K562 (cell line): ENCODE measurements around the gene C1orf167. TPM values are rescaled to one million over a fixed set of nuclear protein-coding genes. Genes with fewer than 3 reads are reported as not detected.
A peak's percentile ranks its signal among the peaks of the same experiment; 100 is the strongest.

ENCODE experiments used
- FIP1L1 ChIP-seq: fragments of 200-400 bp; formaldehyde crosslinking; IDR thresholded peaks from 2 replicates; pipeline ENCODE4 v1.6.1; 2018; ENCODE audit warnings: mild to moderate bottlenecking, low read depth, low read length; ENCODE audit not compliant: poor library complexity, severe bottlenecking
- JUN ChIP-seq, 2 experiments: sonication (generic) in 1 of 2; formaldehyde crosslinking in 1 of 2; IDR thresholded peaks; 2 replicates each; pipeline versions ENCODE4 v1.6.1 to v1.8.0; 2012 to 2022; ENCODE audit warnings: borderline replicate concordance in 2 of 2, mild to moderate bottlenecking in 2 of 2, improper control_type of control experiment in 1 of 2, low read depth in 1 of 2, low read length in 1 of 2, missing genetic modification reagents in 1 of 2
- KDM2B ChIP-seq: fragments of 250-450 bp; sonication (Bioruptor Pico); IDR thresholded peaks from 2 replicates; pipeline ENCODE4 v1.8.0; 2021; ENCODE audit warnings: mild to moderate bottlenecking, moderate library complexity
- KDM4B ChIP-seq, 2 experiments: fragments of 450-650 bp in 1 of 2; sonication (generic) in 1 of 2; IDR thresholded peaks; 2 replicates each; pipeline ENCODE4 v1.6.1; 2016 to 2017; ENCODE audit warnings: borderline replicate concordance in 2 of 2, antibody characterized with exemption in 1 of 2, low read depth in 1 of 2, mild to moderate bottlenecking in 1 of 2
- L3MBTL2 ChIP-seq: fragments of 450-650 bp; IDR thresholded peaks from 2 replicates; pipeline ENCODE4 v1.6.1; 2016; ENCODE audit warnings: mild to moderate bottlenecking, moderate library complexity
- NRF1 ChIP-seq, 2 experiments: fragments of 450-650 bp; IDR thresholded peaks in 1 of 2; conservative IDR thresholded peaks in 1 of 2; 2 replicates each; pipeline ENCODE4 v1.6.1; 2014; ENCODE audit warnings: mild to moderate bottlenecking in 2 of 2
- SLC30A9 ChIP-seq: fragments of 250-450 bp; sonication (Bioruptor Pico); IDR thresholded peaks from 2 replicates; pipeline ENCODE4 v1.8.0; 2022; ENCODE audit warnings: mild to moderate bottlenecking, moderate library complexity
- SMC3 ChIP-seq: conservative IDR thresholded peaks from 2 replicates; pipeline ENCODE4 v1.6.1; 2011; ENCODE audit warnings: low read depth, low read length, improper control_type of control experiment; ENCODE audit not compliant: insufficient read depth
- TAF1 ChIP-seq: IDR thresholded peaks from 2 replicates; pipeline ENCODE4 v1.6.1; 2011; ENCODE audit warnings: mild to moderate bottlenecking, low read length, moderate library complexity; ENCODE audit not compliant: insufficient read depth, control insufficient read depth, severe bottlenecking; ENCODE audit errors: extremely low read depth
- TCF3 ChIP-seq: sonication (generic); formaldehyde crosslinking; IDR thresholded peaks from 2 replicates; pipeline ENCODE4 v1.4.0; 2020; ENCODE audit warnings: mild to moderate bottlenecking, missing genetic modification reagents
- THRB ChIP-seq: fragments of 450-650 bp; formaldehyde crosslinking; conservative IDR thresholded peaks from 2 replicates; pipeline ENCODE4 v1.4.0; 2022; ENCODE audit warnings: mild to moderate bottlenecking, missing genetic modification characterization
- VEZF1 ChIP-seq: fragments of 200-800 bp; sonication (Bioruptor generic); IDR thresholded peaks from 2 replicates; pipeline ENCODE4 v1.6.1; 2017; ENCODE audit warnings: missing genetic modification characterization, missing compliant biosample characterization
- ZNF175 ChIP-seq: fragments of 200-800 bp; sonication (Bioruptor generic); IDR thresholded peaks from 2 replicates; pipeline ENCODE4 v1.6.1; 2016; ENCODE audit warnings: low read depth, mild to moderate bottlenecking, missing genetic modification characterization, missing compliant biosample characterization
- ZNF695 ChIP-seq: fragments of 450-650 bp; formaldehyde crosslinking; IDR thresholded peaks from 2 replicates; pipeline ENCODE4 v1.4.0; 2020; ENCODE audit warnings: mild to moderate bottlenecking, moderate library complexity
- ZNF77 ChIP-seq: fragments of 250-450 bp; sonication (Bioruptor Pico); IDR thresholded peaks from 2 replicates; pipeline ENCODE4 v1.5.0; 2020
- polyA plus RNA-seq, 8 experiments: library from polyadenylated mRNA; depleted of rRNA in 4 of 8; stranded (reverse) in 5 of 8; unstranded in 3 of 8; fragments of >200 nt; fragmentation: Nextera tagmentation in 2 of 8; fragmentation: Illumina TruSeq in 1 of 8; extraction: Ambion mirVana in 2 of 8; extraction: Trizol in 1 of 8; gene quantifications; 2 replicates each; pipeline versions ENCODE4 v1.2.1 to v1.2.3, GENCODE V29; 2011 to 2014; ENCODE audit warnings: inconsistent platforms in 1 of 8, missing spikeins in 1 of 8
- total RNA-seq, 7 experiments: library from RNA; depleted of rRNA in 6 of 7; stranded (reverse); fragments of >200 nt in 6 of 7; fragmentation: Illumina TruSeq in 2 of 7; extraction: Trizol in 2 of 7; gene quantifications; 2 replicates each; pipeline versions ENCODE4 v1.2.1 to v1.2.3, GENCODE V29; 2011 to 2021; ENCODE audit warnings: low replicate concordance in 1 of 7
- TF ChIP-seq, protein P1 (sequence below): sonication (generic); formaldehyde crosslinking; IDR thresholded peaks from 2 replicates; pipeline ENCODE4 v1.8.0; 2022; ENCODE audit warnings: mild to moderate bottlenecking, low read depth, missing genetic modification reagents
- TF ChIP-seq, protein P2 (sequence below): sonication (generic); formaldehyde crosslinking; IDR thresholded peaks from 2 replicates; pipeline ENCODE4 v1.8.1; 2023; ENCODE audit warnings: mild to moderate bottlenecking, missing genetic modification reagents

The C1orf167 gene
- total and polyA plus RNA-seq, 9 of the 15 experiments (the other 6 are each of a cell fraction or from before 2014, with no cell fraction given), result 0.22 to 0.86 (median 0.31) TPM; not detected in 2

DNA sequence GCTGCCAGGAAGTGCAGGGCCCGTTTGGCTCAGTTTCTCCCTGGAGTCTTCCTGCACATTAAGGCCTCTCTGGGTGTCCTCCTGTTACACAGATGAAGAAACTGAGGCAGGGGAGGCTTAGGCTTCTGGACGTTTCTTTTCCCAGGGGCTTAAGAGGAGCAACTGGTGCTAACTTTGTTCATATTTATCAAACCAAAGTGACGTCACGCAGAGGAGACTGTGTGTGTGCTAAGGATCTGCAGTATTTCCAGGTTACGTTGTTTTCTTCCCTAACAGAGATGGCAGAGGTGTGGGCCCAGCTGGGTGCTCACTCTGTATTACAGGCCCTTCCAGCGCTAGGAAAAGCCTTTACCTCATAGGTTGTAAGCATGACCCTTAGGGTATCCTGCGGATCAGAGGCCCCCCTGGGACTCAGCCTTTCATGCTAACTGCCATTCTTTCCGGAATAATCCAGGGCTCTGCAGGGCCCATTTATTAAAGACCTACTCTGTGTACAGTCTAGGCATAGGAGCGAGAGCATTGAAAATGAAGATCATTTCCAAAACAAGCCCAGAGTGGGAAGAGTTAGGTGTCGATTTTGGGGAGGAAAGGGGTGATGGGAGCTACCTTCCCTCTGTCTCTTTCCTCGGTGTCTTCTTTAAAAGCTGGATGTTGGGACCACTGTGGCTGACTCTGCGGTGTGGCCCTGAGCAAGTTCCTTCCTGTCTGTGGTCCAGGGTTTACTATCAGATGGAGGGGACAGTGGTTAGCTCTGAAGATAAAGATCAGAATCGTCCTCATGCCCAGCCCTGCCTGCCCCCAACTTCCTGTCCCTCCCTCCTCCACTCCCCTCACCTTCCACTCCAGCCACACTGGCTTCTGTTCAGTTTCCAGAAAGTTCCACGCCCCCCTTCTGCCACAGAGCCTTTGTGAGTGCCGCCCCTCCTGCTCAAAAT lies 21.5 kb upstream of the C1orf167 start (continued):
- TF ChIP-seq THRB (no peak), ZNF77 (CRISPR knock-in tag) (no peak), ZNF175 (no peak), L3MBTL2 (peak; percentile 44), VEZF1 (CRISPR knock-in tag) (peak; percentile 91), NRF1 (conservative IDR thresholded peaks at IDR 0.05 in 1 of 2, IDR thresholded peaks at IDR 0.05 in 1 of 2) (peak; percentile 42 to 45; a peak in 3 of 4 replicates), SLC30A9 (CRISPR knock-in tag) (no peak), TCF3 (CRISPR knock-in tag) (0 out of 2 replicates have a peak, but pooled peaks have one; percentile 26), KDM4B (IDR thresholded peaks at IDR 0.05; ENCODE audit: borderline replicate concordance in 2 of 2, low read depth in 1 of 2) (no peak), ZNF695 (CRISPR knock-in tag) (no peak), SMC3 (no peak), TAF1 (no peak), JUN (IDR thresholded peaks at IDR 0.05; ENCODE audit: borderline replicate concordance, low read depth, low read length) (no peak), JUN (CRISPR knock-in tag; IDR thresholded peaks at IDR 0.05; ENCODE audit: borderline replicate concordance) (no peak), FIP1L1 (no peak), KDM2B (CRISPR knock-in tag) (no peak)
- TF ChIP-seq, protein P1, sequence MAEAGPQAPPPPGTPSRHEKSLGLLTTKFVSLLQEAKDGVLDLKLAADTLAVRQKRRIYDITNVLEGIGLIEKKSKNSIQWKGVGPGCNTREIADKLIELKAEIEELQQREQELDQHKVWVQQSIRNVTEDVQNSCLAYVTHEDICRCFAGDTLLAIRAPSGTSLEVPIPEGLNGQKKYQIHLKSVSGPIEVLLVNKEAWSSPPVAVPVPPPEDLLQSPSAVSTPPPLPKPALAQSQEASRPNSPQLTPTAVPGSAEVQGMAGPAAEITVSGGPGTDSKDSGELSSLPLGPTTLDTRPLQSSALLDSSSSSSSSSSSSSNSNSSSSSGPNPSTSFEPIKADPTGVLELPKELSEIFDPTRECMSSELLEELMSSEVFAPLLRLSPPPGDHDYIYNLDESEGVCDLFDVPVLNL (CRISPR knock-in tag), result no peak
- TF ChIP-seq, protein P2, sequence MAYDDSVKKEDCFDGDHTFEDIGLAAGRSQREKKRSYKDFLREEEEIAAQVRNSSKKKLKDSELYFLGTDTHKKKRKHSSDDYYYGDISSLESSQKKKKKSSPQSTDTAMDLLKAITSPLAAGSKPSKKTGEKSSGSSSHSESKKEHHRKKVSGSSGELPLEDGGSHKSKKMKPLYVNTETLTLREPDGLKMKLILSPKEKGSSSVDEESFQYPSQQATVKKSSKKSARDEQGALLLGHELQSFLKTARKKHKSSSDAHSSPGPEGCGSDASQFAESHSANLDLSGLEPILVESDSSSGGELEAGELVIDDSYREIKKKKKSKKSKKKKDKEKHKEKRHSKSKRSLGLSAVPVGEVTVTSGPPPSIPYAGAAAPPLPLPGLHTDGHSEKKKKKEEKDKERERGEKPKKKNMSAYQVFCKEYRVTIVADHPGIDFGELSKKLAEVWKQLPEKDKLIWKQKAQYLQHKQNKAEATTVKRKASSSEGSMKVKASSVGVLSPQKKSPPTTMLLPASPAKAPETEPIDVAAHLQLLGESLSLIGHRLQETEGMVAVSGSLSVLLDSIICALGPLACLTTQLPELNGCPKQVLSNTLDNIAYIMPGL (CRISPR knock-in tag), result no peak
